Erythroblast (primary cell): ENCODE results near the gene MBL2.

Experiments used
- DNase-seq, 2 experiments: peaks; one replicate each; lab custom pipeline; 2025; lab: John Stamatoyannopoulos, UW
- GATA1 ChIP-seq: IDR thresholded peaks from 2 replicates; pipeline ENCODE4 v1.6.1; 2011; ENCODE audit warnings: low read depth, mild to moderate bottlenecking, control low read depth, low read length, moderate library complexity
- POLR2A ChIP-seq: IDR thresholded peaks from 2 replicates; pipeline ENCODE4 v1.6.1; 2011; ENCODE audit warnings: mild to moderate bottlenecking, low read length

The MBL2 gene

GRCh38 chr10:52756966-52757365 is 15.6 kb downstream of the MBL2 start:
- DNase-seq: no peak
- TF ChIP-seq POLR2A (no peak), GATA1 (no peak)

- DNase-seq: no peak
Measured at GRCh38 chr10:52756295-52756694, 16.3 kb downstream of the MBL2 start.

GRCh38 chr10:52755297-52756062 is 17.1 kb downstream of the MBL2 start:
- DNase-seq: peak; percentile 11 to 27

More at GRCh38 chr10:52756295-52756694, 16.3 kb downstream of the MBL2 start:
- TF ChIP-seq GATA1 (no peak), POLR2A (no peak)

GRCh38 chr10:52752801-52753445 is 19.7 kb downstream of the MBL2 start:
- DNase-seq: no peak
- TF ChIP-seq POLR2A (no peak), GATA1 (no peak)

More at GRCh38 chr10:52755297-52756062, 17.1 kb downstream of the MBL2 start:
- TF ChIP-seq GATA1 (no peak), POLR2A (no peak)

GRCh38 chr10:52752261-52752660 is 20.3 kb downstream of the MBL2 start:
- DNase-seq: no peak
- TF ChIP-seq GATA1: no peak
- TF ChIP-seq POLR2A: no peak

GRCh38 chr10:52751337-52751736 is 21.2 kb downstream of the MBL2 start:
- TF ChIP-seq POLR2A (no peak), GATA1 (no peak)
- no peak for DNase-seq

GRCh38 chr10:52750629-52751028 is 22.0 kb downstream of the MBL2 start:
- no peak for DNase-seq
- TF ChIP-seq POLR2A (no peak), GATA1 (no peak)

- TF ChIP-seq POLR2A (no peak), GATA1 (no peak)
- no peak for DNase-seq
Measured at GRCh38 chr10:52747694-52748093, 24.9 kb downstream of the MBL2 start.

- no peak for DNase-seq
- TF ChIP-seq GATA1 (no peak), POLR2A (no peak)
Measured at GRCh38 chr10:52746169-52746568, 26.4 kb downstream of the MBL2 start.

- DNase-seq: no peak
- TF ChIP-seq POLR2A (no peak), GATA1 (no peak)
Measured at GRCh38 chr10:52744057-52744805, 28.4 kb downstream of the MBL2 start.

GRCh38 chr10:52742731-52743130 is 29.9 kb downstream of the MBL2 start:
- no peak for DNase-seq
- TF ChIP-seq POLR2A (no peak), GATA1 (no peak)

- TF ChIP-seq GATA1 (no peak), POLR2A (no peak)
- DNase-seq: no peak
Measured at GRCh38 chr10:52741851-52742250, 30.7 kb downstream of the MBL2 start.

- peak; percentile 64 to 70 for DNase-seq
Measured at GRCh38 chr10:52740913-52741675, 31.5 kb downstream of the MBL2 start.

More at GRCh38 chr10:52740913-52741675, 31.5 kb downstream of the MBL2 start:
- TF ChIP-seq POLR2A (no peak), GATA1 (no peak)
